Measurements from ENCODE around the gene STAG2.
"Not testable (repeated sequence)": the region's sequence is repeated elsewhere in the genome, so short reads cannot be mapped to it uniquely, and the experiment has no call there.

STAG2 gene

GRCh38 chrX:124113621-124114600 is 152.4 kb downstream of the STAG2 start:
- DNase-seq (ENCODE audit: extremely low spot score) = no peak
- CTCF ChIA-PET = no interaction called here
- POLR2A ChIA-PET = no interaction called here
- no peak for TF ChIP-seq L3MBTL2 (conservative IDR thresholded peaks at IDR 0.05)
- no peak for TF ChIP-seq BHLHE40 (IDR thresholded peaks at IDR 0.05; ENCODE audit: borderline replicate concordance)
- no peak for TF ChIP-seq LEF1 (IDR thresholded peaks at IDR 0.05; ENCODE audit: borderline replicate concordance)
- no peak for TF ChIP-seq HDGF (IDR thresholded peaks at IDR 0.05; ENCODE audit: borderline replicate concordance)
- TF ChIP-seq TARDBP (IDR thresholded peaks at IDR 0.05) = no peak
- TF ChIP-seq NFRKB (IDR thresholded peaks at IDR 0.05) = no peak
- no peak for TF ChIP-seq ELF4 (IDR thresholded peaks at IDR 0.05)
- TF ChIP-seq SP1 (IDR thresholded peaks at IDR 0.05) = no peak
- TF ChIP-seq ZNF384 (IDR thresholded peaks at IDR 0.05) = no peak
- TF ChIP-seq ARNT (IDR thresholded peaks at IDR 0.05) = no peak
- TF ChIP-seq FOXA1 (IDR thresholded peaks at IDR 0.05) = no peak

- CTCF ChIA-PET = no interaction called here
- no peak for DNase-seq (ENCODE audit: extremely low spot score)
- TF ChIP-seq FOXA1 (IDR thresholded peaks at IDR 0.05) (no peak), ARNT (IDR thresholded peaks at IDR 0.05) (no peak), LEF1 (IDR thresholded peaks at IDR 0.05; ENCODE audit: borderline replicate concordance) (no peak)
- POLR2A ChIA-PET = no interaction called here
Observed at GRCh38 chrX:124117325-124117724, 155.8 kb downstream of the STAG2 start.

- ChIA-PET CTCF (no interaction called here), POLR2A (no interaction called here)
- DNase-seq (ENCODE audit: extremely low spot score) = no peak
Observed at GRCh38 chrX:124125471-124125870, 164.0 kb downstream of the STAG2 start.

GRCh38 chrX:124127496-124127895 is 166.0 kb downstream of the STAG2 start:
- no peak for DNase-seq (ENCODE audit: extremely low spot score)
- ChIA-PET POLR2A (no interaction called here), CTCF (no interaction called here)
- TF ChIP-seq TARDBP (IDR thresholded peaks at IDR 0.05) (no peak), SP1 (IDR thresholded peaks at IDR 0.05) (no peak), L3MBTL2 (conservative IDR thresholded peaks at IDR 0.05) (no peak), ZNF384 (IDR thresholded peaks at IDR 0.05) (no peak), SUZ12 (IDR thresholded peaks at IDR 0.05) (no peak), ARNT (IDR thresholded peaks at IDR 0.05) (no peak), HDGF (IDR thresholded peaks at IDR 0.05; ENCODE audit: borderline replicate concordance) (no peak)

More at GRCh38 chrX:124125471-124125870, 164.0 kb downstream of the STAG2 start:
- no peak for TF ChIP-seq CTBP1 (IDR thresholded peaks at IDR 0.05; ENCODE audit: borderline replicate concordance)
- TF ChIP-seq FOXM1 (IDR thresholded peaks at IDR 0.05; ENCODE audit: borderline replicate concordance) = no peak
- TF ChIP-seq FOXA1 (IDR thresholded peaks at IDR 0.05) = no peak
- no peak for TF ChIP-seq FOXK2 (IDR thresholded peaks at IDR 0.05)
- no peak for TF ChIP-seq NFRKB (IDR thresholded peaks at IDR 0.05)
- TF ChIP-seq HDGF (IDR thresholded peaks at IDR 0.05; ENCODE audit: borderline replicate concordance) = no peak
- no peak for TF ChIP-seq LEF1 (IDR thresholded peaks at IDR 0.05; ENCODE audit: borderline replicate concordance)
- no peak for TF ChIP-seq L3MBTL2 (conservative IDR thresholded peaks at IDR 0.05)
- TF ChIP-seq, protein P1, sequence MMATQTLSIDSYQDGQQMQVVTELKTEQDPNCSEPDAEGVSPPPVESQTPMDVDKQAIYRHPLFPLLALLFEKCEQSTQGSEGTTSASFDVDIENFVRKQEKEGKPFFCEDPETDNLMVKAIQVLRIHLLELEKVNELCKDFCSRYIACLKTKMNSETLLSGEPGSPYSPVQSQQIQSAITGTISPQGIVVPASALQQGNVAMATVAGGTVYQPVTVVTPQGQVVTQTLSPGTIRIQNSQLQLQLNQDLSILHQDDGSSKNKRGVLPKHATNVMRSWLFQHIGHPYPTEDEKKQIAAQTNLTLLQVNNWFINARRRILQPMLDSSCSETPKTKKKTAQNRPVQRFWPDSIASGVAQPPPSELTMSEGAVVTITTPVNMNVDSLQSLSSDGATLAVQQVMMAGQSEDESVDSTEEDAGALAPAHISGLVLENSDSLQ (IDR thresholded peaks at IDR 0.05) = no peak
- TF ChIP-seq SUZ12 (IDR thresholded peaks at IDR 0.05) = no peak
- TF ChIP-seq ELF4 (IDR thresholded peaks at IDR 0.05) = no peak
- TF ChIP-seq SP1 (IDR thresholded peaks at IDR 0.05) = no peak
- TF ChIP-seq BHLHE40 (IDR thresholded peaks at IDR 0.05; ENCODE audit: borderline replicate concordance) = no peak
- TF ChIP-seq TARDBP (IDR thresholded peaks at IDR 0.05) = no peak
- no peak for TF ChIP-seq ZNF384 (IDR thresholded peaks at IDR 0.05)
- TF ChIP-seq ARNT (IDR thresholded peaks at IDR 0.05) = no peak

DNA sequence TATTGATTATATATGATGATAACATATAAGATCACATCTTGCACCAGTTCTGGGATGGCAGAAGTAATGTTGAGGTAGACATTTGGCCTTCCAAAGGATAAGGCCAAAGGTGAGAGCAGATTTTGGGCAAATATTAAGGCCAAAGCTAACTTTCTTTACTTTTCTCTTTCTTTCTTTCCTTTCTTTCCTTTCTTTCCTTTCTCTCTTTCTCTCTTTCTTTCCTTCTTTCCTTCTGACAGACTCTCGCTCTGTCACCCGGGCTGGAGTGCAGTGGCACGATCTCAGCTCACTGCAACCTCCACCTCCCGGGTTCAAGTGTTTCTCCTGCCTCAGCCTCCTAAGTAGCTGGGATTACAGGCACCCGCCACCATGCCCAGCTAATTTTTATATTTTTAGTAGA is 170.9 kb downstream of the STAG2 start:
- POLR2A ChIA-PET; DNase-seq (ENCODE audit: extremely low spot score): not testable (repeated sequence)
- CTCF ChIA-PET = interaction anchor here (1.2 kb wide), 1 partner anchor 37 kb away, joined by 3 read pairs; no protein-coding TSS in a partner anchor

GRCh38 chrX:124145749-124146148 is 184.2 kb downstream of the STAG2 start:
- TF ChIP-seq FOXM1 (IDR thresholded peaks at IDR 0.05; ENCODE audit: borderline replicate concordance) (no peak), ARNT (IDR thresholded peaks at IDR 0.05) (no peak), HDGF (IDR thresholded peaks at IDR 0.05; ENCODE audit: borderline replicate concordance) (no peak), SUZ12 (IDR thresholded peaks at IDR 0.05) (no peak), TARDBP (IDR thresholded peaks at IDR 0.05) (no peak), ELF4 (IDR thresholded peaks at IDR 0.05) (no peak), NFRKB (IDR thresholded peaks at IDR 0.05) (no peak), BHLHE40 (IDR thresholded peaks at IDR 0.05; ENCODE audit: borderline replicate concordance) (no peak), ZNF384 (IDR thresholded peaks at IDR 0.05) (no peak), L3MBTL2 (conservative IDR thresholded peaks at IDR 0.05) (no peak)
- ChIA-PET POLR2A (no interaction called here), CTCF (no interaction called here)
- no peak for DNase-seq (ENCODE audit: extremely low spot score)

GRCh38 chrX:124151195-124151594 is 189.7 kb downstream of the STAG2 start:
- CTCF ChIA-PET = no interaction called here
- no peak for TF ChIP-seq HDGF (IDR thresholded peaks at IDR 0.05; ENCODE audit: borderline replicate concordance)
- TF ChIP-seq BHLHE40 (IDR thresholded peaks at IDR 0.05; ENCODE audit: borderline replicate concordance) = no peak
- no peak for DNase-seq (ENCODE audit: extremely low spot score)
- POLR2A ChIA-PET = no interaction called here

Data from HEK293T (cell line).